ENCODE data around the gene CST6. TPM values are rescaled to one million over a fixed set of nuclear protein-coding genes. Genes with fewer than 3 reads are reported as not detected.
A peak's percentile ranks its signal among the peaks of the same experiment; 100 is the strongest.
"Not testable (repeated sequence)": the region's sequence is repeated elsewhere in the genome, so short reads cannot be mapped to it uniquely, and the experiment has no call there.

The CST6 gene
- total RNA-seq, 1 donor from 2014 or later: 2.3 TPM

DNA sequence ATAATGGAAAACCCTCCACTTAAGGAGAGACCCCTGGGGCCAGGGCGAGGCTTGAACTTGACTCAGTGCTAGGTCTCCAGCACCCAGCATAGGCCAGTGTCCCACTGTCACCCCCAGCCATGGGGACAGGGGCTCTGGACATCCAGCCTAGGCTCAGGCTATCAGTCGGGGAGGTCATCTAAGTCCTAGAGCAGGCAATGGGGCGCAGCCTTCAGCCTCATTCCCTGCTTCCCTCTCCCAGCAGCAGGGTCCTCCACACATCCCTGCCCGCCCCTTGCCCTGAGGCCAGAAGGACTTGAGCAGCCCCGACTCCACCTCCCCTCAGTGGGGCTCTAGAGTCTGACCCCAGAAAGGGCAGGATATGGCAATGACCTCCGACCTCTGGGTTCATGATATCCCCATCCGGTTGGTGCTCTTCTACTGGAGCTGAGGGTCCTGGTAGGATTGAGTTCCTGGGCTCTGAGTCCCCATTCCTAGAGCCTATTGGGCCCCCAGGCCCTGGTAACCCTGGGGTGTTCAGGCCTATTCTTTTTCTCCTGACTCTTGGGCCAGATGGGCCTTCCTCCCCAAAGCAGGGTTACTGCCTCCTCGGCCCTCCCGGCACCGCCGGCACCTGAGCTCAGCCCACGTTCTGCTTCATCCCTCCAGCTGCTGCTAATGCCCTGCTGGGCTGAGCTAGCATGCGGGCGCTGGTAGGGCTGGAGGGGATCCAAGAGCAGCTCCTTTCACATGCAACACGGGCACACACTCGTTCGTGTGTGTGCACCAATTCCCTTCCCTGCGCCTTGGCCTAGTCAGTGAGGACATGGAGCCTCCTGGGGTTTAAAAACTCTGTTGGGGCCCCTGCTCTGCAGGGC lies 4.4 kb downstream of the CST6 start:
- peak; percentile 22 for DNase-seq

DNA sequence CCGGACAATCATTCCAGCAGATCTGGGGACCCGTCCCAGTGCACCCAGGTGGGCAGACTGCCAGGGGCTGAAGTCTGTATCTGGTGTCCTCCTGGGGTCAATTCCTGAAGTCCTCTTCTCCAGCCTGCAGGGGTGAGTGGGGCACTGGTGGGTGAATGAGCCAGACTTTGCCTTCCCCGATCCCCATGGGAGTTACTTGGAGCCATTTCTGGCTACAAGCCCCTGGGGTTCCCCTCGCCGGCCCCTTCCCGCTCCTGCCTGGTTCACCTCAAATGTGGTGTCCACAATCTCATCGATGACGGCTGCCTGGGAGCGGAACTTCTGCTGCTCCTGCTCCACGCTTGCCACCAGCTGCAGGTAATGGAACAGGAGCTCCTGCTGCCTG lies 5.0 kb downstream of the CST6 start:
- no peak for DNase-seq

DNA sequence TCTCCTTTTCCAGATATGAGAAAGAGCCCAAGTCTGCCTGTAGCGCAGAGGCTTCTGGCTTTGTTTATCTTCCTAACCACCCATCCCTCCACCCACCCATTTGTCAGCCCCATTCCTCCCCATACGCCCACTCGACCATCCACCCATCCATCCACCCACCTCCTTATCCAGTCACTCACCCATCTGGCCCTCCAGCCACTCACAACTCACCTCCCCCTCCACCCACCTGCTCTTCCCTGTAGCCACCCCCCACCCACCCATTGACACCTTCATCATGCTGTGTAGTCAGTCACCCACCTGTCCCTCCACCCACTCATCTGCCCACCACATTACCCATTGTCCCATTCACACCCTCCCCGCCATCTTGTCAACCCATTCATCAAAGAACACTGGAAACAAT lies 5.5 kb downstream of the CST6 start:
- no peak for DNase-seq

DNA sequence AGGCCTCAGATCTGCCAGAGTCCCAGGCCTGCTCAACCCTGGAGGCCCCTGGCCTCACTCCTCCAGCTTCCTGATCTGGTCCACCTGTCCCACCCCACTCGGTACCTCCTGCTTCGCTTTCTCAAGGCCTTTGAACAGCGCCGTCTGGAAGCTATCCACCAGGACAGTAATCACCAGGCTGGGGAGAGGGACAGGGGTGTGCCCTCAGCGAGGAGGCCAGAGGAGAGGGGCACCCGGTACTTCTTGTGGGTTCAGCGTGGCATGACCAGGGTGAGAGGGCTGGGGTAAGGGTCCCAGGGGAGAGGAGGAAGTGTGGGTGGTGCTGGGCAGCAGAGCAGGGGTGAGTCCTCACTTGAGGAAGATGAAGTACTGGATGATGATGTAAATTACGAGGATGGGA lies 8.4 kb downstream of the CST6 start:
- no peak for DNase-seq

DNA sequence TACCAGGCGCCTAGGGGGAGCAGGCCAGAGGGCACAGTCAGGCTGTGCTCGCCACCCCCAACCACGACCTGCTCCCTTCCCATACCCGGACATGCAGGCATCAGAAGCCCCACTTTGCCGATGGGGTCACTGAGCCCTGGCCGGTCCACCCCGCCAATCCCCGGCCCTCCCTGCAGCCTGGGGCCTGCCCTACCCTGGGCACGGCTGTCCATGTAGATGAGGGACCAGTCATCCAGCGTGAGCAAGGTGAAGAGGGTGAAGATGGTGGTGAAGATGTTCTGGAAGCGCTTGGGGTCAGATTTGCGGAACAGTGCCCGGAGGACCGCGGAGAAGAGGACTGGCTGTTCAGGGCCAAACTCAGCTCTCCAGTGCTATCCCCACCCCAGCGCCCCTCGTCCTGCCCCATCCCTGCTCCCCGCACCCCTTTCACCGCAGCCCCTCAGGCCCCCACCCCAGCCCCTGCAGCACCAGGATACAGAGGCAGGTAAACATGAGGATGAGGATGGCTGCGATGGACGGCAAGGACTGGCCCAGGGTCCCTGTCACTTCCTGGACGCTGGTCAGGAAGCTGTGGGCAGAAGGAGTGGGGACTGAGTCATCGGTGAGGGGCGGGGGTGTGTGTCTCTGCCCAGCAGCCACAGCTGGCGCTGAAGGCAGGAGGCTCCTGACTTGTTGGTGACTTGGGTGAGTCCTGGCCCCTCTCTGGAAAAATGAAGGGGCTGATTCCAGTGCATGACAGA lies 9.0 kb downstream of the CST6 start:
- DNase-seq: no peak

DNA sequence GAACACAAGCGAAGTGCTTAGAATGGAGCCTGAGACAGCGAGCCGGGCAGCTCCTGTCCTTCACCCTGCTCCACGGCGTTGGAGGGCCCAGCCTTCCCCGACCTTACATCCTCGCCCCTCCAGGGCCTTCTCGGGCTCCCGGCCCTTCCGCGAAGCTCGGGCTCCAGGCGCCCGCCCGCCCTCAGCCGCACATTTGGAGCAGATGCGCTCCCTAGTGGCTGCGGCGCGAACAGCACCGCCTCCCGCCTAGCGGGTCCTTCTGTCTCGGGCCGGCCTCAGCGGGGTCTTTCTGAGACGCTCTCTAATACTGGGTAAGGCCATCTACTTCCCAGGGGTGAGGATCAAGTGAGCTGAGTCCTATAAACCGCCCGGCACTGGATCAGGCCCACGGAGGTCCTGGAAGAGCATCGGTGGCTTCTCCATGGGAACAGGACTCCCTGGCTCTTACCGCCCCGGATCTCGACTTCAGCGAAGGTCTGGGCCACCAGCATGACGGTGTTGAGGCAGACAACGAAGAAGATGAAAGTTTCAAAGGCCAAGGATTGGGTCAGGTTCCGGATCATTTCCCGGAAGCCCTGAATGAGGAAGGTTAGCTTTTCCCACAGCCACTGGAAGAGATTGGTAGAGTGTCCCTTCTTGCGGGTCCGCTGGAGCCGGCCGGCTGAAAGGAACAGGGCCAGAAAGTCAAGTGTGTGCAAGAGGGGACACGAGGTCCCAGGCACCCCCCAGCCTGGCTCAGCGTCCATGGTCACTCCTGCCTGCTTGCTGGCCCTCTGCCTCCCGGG lies 10.8 kb downstream of the CST6 start:
- DNase-seq: peak; percentile 74

DNA sequence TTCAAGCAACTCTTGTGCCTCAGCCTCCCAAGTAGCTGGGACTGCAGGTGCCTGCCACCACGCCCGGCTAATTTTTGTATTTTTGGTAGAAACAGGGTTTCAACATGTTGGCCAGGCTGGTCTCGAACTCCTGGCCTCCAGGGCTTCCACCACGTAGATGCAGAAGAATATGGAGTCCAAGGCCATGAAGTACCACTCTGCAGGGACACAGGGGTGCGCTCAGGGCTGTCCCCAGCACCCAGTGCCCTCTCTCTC lies 11.3 kb downstream of the CST6 start:
- DNase-seq: not testable (repeated sequence)

DNA sequence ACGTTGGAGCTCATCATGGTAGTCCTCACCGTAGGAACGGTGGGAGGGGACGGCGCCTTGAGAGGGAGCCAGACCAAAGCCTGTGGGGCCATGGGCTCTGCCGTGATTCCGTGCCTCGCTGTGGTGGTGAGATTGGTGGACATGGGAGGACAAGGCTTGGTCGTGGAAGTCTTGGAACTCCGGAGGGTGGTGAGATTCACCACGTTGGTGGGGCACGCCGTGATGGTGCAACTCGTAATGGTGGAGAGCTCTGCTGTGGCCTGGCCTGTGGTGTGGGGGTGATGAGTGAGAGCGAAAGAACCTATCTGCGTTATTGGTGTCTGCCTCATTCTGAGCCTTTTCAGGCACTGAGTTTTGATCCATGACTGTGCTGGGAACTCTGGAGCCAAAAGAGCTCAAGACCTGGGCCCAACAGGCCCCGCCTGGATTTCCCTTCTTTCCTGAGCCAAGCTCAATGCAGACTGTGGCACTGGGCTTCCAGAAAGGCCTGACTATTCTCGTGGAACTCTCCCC lies 14.3 kb downstream of the CST6 start, which contains the start of gene CATSPER1:
Gene CATSPER1 (minus strand): TSS at position 463 of the 513 bp plus-strand sequence. CDS start 100 bp downstream, at position 363.
- DNase-seq: no peak

DNA sequence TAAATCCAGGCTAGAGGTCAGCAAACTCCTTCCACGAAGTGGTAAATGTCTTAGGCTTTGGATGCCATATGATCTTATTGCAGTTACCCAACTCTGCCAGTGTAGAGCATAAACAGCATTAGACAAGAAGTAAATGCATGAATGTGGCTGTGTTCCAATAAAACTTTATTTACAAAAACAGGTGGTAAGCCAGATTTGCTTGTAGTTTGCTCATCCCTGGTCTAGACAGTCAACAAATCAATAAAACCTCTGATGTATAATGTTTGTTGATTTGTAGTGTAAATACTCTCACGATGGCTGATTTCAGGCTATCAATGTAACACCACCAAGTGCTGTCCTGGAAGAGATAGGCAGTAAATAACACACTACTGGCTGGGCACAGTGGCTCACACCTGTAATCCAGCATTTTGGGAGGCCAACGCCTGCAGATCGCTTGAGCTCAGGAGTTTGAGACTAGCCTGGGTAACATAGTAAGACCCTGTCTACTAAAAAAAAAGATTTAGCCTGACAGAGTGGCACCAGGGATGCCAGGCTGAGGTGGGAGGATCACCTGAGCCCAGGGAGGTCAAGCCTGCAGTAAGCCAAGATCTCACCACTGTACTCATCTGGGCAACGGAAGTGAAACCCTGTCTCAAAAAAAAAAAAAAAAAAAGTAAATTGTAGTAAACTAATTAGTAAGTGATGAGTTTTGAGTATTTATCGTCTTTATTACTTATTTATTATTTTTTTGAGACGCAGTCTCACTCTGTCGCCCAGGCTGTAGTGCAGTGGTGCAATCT lies 21.3 kb downstream of the CST6 start:
- no peak for DNase-seq

DNA sequence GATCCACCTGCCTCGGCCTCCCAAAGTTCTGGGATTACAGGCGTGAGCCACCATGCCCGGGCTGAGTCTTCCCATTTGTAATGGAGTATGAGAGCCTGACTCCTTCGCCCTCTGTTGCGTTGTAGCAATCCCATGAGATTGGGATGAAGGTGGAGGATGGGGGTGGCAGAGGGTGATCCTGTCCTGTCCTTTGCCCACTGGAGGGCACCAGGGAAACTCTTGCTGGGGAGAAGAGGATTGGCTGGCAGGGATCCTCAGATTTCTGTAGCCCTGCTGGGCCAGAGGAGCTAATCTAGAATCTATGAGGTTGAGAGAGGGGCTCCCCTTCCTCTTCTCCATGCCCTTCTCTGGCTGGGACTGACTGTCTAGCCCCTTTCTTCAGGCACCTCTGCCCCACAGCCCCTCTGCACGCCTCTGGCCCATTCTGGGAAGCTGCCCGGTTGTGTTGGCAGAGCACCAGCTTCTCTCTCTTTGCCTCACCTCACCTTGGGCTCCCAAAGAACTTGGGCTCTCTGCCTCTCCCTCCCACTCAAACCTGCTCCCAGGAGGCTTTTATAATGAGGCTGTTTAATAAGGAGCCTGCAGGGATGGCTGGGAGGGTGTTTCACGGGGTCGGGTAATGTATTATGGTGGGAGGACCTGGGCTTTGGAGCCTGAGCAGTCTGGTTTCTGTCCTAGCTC lies 24.0 kb downstream of the CST6 start:
- DNase-seq: no peak

DNA sequence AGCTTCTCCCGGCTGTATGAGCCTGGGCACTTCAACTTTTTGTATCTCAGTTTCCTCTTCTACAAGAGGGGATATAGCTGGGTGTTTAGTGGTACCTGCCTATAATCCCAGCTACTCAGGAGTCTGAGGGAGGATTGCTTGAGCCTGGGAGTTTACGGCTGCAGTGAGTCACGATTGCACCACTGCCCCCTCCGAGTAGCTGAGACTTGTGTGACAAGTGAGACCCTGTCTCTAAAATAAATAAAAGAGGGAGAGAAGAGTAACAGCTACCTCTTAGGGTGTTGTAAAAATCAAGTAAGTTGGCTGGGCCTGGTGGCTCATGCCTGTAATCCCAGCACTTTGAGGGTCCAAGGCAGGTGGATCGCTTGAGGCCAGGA lies 24.5 kb downstream of the CST6 start:
- no peak for DNase-seq

DNA sequence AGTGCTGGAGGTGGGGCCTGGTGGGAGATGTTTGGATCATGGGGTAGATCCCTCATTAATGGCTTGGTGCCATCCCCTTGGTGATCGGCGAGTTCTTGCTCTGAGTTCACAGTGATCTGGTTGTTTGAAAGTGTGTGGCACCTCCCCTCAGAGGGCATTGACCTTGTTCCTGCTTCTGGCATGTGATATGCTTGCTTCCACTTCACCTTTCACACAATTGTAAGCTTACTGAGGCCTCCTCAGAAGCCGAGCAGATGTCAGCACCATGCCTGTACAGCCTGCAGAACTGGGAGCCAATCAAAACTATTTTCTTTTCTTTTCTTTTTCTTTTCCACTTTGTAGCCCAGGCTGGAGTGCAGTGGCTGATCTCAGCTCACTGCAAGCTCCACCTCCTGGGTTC lies 25.5 kb downstream of the CST6 start:
- no peak for DNase-seq

DNA sequence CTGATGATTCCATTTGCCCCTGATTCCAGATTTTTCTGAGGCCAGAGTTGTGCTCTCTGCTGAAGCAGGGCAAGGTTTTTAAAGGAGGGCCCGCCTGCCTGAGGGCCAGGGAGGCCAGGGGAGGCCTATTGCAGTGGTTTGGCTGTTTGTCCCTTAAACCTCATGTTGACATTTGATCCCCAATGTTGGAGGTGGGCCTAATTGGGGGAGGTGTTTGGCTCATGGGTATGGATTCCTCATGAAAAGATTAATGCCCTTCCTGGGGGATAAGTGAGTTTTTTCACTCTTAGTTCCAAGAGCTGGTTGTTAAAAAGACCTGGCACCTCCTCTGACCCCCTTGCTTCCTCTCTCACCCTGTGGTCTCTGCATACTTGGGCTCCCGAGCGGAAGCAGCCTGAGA lies 28.0 kb downstream of the CST6 start:
- DNase-seq: no peak

DNA sequence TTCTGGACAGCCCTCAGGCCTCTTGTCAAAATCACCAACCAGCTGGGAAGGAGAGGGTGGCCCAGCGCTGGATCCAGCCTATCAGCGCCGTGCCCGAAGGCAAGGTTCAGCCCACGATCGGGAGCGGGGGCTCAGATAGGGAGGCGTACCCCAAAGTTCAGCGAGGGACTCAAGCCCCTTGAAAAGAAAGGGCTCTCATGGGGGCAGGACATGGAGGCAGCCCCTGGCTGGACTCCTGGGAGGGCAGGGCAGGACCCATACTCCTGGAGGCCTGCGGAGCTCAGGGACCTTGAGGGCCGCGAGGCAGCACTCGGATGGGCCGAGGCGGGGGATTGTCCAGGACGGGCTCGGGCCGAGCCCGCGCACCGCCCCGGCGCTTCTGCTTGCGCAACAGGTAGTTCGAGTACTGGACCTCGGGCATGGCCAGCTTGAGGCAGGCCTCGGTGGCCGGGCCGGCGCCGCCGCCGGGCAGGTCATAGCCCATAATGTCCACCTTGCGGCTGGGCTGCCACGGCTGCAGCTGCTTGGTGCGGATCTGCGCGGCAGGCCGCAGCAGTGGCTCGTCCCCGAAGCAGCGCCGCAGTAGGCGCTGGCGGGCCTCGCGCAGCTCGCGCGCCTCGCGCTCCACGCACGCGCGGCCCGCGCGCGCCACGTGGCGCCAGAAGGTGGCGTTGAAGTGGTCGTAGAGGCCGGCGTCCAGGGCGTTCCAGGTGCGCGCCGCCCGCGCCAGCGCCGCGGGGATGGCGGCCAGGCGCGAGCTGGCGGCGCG lies 30.6 kb downstream of the CST6 start:
- no peak for DNase-seq

DNA sequence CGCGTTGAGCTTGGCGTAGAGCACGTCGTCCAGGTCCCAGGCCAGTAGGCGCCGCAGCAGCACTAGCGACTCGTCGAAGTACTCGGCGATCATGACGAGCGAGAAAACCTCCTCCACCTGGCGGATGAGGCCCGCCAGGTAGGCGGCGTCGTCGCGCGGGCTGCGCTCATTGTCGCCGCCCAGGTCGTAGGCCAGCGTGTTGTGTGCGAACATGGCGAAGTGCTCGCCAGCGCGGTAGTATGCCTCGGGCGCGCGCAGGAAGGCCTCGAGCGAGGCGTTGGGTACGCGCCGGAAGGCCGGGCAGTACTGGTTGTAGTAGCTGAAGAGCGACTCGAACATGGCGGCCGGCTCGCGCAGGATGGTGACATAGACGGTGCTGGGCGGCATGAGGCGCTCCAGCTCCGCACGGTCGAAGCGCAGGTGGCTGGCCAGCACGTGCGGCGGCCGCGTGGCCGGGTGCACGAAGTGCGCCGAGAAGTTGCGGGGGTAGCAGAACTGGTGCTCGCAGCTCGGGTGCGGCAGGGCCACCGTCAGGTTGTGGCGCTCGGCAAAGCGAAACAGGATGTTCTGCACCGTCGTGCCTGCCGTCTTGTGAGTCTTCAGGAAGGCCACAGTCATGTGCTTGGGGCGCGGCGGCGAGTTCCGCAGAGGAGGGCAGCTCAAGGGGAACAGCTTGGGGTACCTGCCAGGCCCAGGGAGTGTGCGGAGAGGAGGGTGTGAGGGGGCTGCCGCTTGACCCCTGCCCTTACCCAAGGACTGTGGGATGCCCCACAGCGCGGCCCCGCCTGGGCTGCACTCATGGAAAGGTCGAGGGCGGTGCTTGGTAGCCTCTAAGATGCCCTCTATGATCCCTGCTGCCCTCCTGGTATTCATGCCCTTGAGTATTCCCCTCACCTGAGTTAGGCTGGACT lies 31.4 kb downstream of the CST6 start:
- DNase-seq: no peak

DNA sequence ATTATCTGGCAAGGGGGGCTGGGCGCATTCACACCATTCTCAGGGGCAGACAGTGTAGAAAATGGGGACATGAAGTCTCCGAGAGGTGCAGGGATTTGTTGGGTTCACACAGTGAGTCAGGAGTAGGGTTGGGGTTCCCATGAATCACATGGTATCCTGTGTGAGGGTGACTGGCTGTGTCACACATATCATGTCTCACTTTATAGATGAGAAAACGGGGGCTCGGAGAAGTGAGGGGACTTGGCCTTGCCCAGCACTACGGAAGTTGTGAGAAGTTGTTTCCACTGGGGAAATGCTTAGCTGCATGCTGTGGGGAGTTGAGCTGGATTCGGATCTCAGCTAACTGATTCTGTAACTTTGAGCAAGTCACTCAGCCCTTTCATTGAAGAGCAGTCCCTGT lies 32.9 kb downstream of the CST6 start:
- no peak for DNase-seq

DNA sequence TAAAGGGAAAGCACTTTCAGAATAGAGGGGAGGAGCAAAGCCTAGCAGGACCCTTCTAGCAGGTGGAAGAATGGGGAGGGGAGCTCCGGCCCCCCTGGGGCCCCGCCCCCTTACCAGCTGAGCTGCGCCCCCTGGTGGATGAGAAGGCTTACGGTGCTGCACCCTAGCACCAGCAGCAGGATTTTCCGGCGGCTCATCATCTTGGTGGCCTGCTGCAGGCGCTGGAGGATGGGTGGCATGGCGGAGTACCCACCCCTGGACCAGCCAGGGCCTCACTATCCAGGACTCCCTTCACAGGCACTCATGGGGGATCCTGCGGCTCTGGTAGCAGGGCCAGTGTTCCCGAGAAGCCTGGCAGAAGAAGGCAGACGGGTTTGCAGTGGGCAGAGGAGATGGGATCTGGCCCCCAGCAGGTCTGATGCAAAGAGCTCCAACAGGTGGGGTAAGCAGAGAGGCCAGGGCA lies 33.4 kb downstream of the CST6 start:
- DNase-seq: peak; percentile 90

DNA sequence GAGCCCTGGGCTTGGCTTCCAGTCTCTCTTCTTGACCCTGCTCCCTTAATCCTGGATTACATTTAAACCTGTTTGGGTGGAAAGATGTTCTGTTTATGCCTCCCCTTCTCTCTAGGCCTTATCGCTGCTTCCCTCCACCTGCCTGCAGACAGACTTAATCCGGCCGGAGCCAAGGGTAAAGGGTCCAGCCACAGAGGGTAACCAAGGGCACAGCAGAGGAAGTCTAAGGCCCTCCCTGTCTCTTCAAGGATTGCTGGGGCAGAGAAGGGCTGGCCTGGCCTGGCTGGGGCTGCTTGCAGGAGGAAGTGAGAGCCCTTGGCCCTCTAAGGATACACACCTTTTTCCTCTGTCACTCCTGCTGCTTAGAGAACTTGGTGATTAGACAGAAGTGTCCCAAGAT lies 35.1 kb downstream of the CST6 start:
- DNase-seq: no peak
